Adrenal gland (tissue), 5 donors: ENCODE measurements around the gene AKAP13.

Experiments
- POLR2A ChIP-seq, 2 donors: fragments of 450-650 bp; IDR thresholded peaks; one replicate each; pipeline ENCODE4 v1.6.1; 2017; ENCODE audit warnings: antibody characterized with exemption in 2 of 2, mild to moderate bottlenecking in 2 of 2, moderate library complexity in 1 of 2
- TF ChIP-seq, protein P1 (sequence below), 6 experiments: fragments of 450-650 bp in 4 of 6; fragments of 200-600 bp in 2 of 6; sonication (generic) in 1 of 6; IDR thresholded peaks; 1 replicate in 5 of 6; 2 replicates in 1 of 6; pipeline versions ENCODE4 v1.5.1 to v1.8.0; 2016 to 2021; ENCODE audit warnings: antibody characterized with exemption in 6 of 6, mild to moderate bottlenecking in 2 of 6, moderate library complexity in 1 of 6
- donor health status: DM: no; HTN: no; CAD: no.

DNA sequence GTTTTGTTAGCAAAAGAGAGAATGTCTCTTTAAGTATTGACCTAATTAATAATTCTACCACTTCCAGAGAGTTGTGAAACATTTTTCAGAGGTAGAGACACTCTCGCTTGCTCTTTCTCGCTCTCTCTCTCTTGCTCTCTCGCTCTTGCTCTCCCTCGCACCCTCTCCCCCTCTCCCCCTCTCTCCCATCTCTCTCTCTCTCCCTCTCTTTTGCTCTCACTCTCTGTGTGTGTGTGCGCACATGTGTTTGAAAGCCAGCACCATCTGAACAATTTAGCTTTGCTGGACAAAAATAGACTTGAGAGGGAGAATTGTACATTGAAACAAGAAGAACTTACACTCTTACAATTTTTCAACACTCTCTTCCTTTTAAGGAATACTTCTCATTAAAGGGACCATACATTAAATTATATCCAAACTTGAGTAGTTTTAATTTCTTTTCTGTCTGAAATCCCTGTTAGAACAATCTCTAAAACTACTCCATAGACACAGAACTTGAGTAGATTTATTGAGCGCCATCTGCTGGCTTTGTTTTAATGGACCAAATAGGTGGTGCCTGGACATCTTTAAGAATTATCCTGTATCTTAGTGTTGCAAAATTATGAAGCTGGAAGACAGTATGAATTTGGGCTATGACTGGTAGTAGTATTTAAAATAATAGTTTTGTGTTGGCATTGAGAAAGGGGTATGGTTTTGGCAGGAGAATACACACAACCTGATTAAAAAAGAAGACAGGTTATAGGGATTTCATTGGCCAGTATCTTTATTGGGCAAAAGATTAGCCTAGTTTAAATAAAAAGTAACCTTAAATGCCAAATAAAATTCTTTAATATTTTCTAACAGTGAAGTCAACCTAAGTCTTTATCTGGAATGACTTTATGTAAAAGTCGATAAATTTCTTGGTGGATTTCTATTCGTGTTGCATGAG lies 124.6 kb downstream of the AKAP13 start:
- TF ChIP-seq, protein P1, sequence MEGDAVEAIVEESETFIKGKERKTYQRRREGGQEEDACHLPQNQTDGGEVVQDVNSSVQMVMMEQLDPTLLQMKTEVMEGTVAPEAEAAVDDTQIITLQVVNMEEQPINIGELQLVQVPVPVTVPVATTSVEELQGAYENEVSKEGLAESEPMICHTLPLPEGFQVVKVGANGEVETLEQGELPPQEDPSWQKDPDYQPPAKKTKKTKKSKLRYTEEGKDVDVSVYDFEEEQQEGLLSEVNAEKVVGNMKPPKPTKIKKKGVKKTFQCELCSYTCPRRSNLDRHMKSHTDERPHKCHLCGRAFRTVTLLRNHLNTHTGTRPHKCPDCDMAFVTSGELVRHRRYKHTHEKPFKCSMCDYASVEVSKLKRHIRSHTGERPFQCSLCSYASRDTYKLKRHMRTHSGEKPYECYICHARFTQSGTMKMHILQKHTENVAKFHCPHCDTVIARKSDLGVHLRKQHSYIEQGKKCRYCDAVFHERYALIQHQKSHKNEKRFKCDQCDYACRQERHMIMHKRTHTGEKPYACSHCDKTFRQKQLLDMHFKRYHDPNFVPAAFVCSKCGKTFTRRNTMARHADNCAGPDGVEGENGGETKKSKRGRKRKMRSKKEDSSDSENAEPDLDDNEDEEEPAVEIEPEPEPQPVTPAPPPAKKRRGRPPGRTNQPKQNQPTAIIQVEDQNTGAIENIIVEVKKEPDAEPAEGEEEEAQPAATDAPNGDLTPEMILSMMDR (IDR thresholded peaks at IDR 0.05): peak; percentile 26 to 63 (median 52)
- TF ChIP-seq POLR2A (IDR thresholded peaks at IDR 0.05): no peak
